HEK293T (cell line): Measurements from ENCODE around the gene MSS51.

Source experiments
- CTCF ChIA-PET: fragments of 350-600 bp; formaldehyde crosslinking; extraction: SDS; loops from one replicate; lab custom pipeline; 2021; ENCODE audit warnings: antibody characterized with exemption, inconsistent platforms; lab: Yijun Ruan, JAX
- POLR2A ChIA-PET: fragments of 350-600 bp; formaldehyde crosslinking; extraction: SDS; loops from one replicate; lab custom pipeline; 2020; ENCODE audit warnings: antibody characterized with exemption, inconsistent platforms; lab: Yijun Ruan, JAX
- DNase-seq: peaks from one replicate; pipeline ENCODE4 v3.0.0; 2012; ENCODE audit warnings: mixed read lengths; ENCODE audit errors: extremely low spot score
- ARNT ChIP-seq: fragments of 450-650 bp; IDR thresholded peaks from 2 replicates; pipeline ENCODE4 v1.6.1; 2017; ENCODE audit warnings: mild to moderate bottlenecking
- BHLHE40 ChIP-seq: fragments of 450-650 bp; IDR thresholded peaks from 2 replicates; pipeline ENCODE4 v1.6.1; 2016; ENCODE audit warnings: mild to moderate bottlenecking, moderate library complexity, borderline replicate concordance
- CTBP1 ChIP-seq: fragments of 450-650 bp; IDR thresholded peaks from 2 replicates; pipeline ENCODE4 v1.6.1; 2016; ENCODE audit warnings: borderline replicate concordance
- ELF4 ChIP-seq: fragments of 450-650 bp; IDR thresholded peaks from 2 replicates; pipeline ENCODE4 v1.6.1; 2017; ENCODE audit warnings: antibody characterized with exemption
- FOXA1 ChIP-seq: fragments of 450-650 bp; IDR thresholded peaks from 2 replicates; pipeline ENCODE4 v1.6.1; 2016; ENCODE audit warnings: mild to moderate bottlenecking
- FOXK2 ChIP-seq: fragments of 450-650 bp; IDR thresholded peaks from 2 replicates; pipeline ENCODE4 v1.6.1; 2016; ENCODE audit warnings: mild to moderate bottlenecking
- FOXM1 ChIP-seq: fragments of 450-650 bp; IDR thresholded peaks from 2 replicates; pipeline ENCODE4 v1.6.1; 2017; ENCODE audit warnings: mild to moderate bottlenecking, borderline replicate concordance
- HDGF ChIP-seq: fragments of 450-650 bp; IDR thresholded peaks from 2 replicates; pipeline ENCODE4 v1.6.1; 2017; ENCODE audit warnings: antibody characterized with exemption, borderline replicate concordance
- L3MBTL2 ChIP-seq: fragments of 450-650 bp; conservative IDR thresholded peaks from 2 replicates; pipeline ENCODE4 v1.6.1; 2016; ENCODE audit warnings: mild to moderate bottlenecking
- LEF1 ChIP-seq: fragments of 450-650 bp; IDR thresholded peaks from 2 replicates; pipeline ENCODE4 v1.6.1; 2017; ENCODE audit warnings: mild to moderate bottlenecking, borderline replicate concordance
- NFRKB ChIP-seq: fragments of 450-650 bp; IDR thresholded peaks from 2 replicates; pipeline ENCODE4 v1.6.1; 2016; ENCODE audit warnings: mild to moderate bottlenecking, moderate library complexity
- SP1 ChIP-seq: fragments of 450-650 bp; IDR thresholded peaks from 2 replicates; pipeline ENCODE4 v1.6.1; 2017
- SUZ12 ChIP-seq: fragments of 450-650 bp; IDR thresholded peaks from 2 replicates; pipeline ENCODE4 v1.6.1; 2016; ENCODE audit warnings: mild to moderate bottlenecking
- TARDBP ChIP-seq: fragments of 450-650 bp; IDR thresholded peaks from 2 replicates; pipeline ENCODE4 v1.6.1; 2016
- ZNF384 ChIP-seq: fragments of 450-650 bp; IDR thresholded peaks from 2 replicates; pipeline ENCODE4 v1.6.1; 2016
- TF ChIP-seq, protein P1 (sequence below): fragments of 450-650 bp; IDR thresholded peaks from 2 replicates; pipeline ENCODE4 v1.6.1; 2016

The MSS51 gene

DNA sequence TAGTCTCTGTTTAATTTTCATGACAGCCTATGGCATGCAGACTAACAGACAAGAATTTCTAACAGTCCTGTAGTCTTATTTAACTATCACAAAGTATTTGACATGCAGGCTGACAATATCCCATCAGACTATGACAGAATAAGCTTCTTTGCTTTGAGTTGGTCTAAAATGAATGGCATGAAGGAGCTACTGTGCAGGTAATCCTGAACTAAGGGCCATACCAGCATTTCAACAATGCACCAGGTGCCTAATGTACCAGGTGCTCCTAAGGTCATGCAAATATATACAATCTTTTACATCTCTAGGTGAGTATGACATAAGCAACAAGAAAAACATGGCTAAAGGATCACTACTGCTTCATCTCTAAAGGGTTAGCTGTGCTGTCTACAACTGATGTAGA is 13.6 kb upstream of the MSS51 start:
- POLR2A ChIA-PET = no interaction called here
- CTCF ChIA-PET = no interaction called here
- DNase-seq = no peak
- TF ChIP-seq HDGF (no peak), FOXA1 (no peak), LEF1 (no peak), FOXK2 (no peak), SP1 (no peak), CTBP1 (no peak), ELF4 (no peak), L3MBTL2 (no peak), ARNT (no peak), FOXM1 (no peak), NFRKB (no peak), BHLHE40 (no peak), SUZ12 (no peak)
- TF ChIP-seq, protein P1, sequence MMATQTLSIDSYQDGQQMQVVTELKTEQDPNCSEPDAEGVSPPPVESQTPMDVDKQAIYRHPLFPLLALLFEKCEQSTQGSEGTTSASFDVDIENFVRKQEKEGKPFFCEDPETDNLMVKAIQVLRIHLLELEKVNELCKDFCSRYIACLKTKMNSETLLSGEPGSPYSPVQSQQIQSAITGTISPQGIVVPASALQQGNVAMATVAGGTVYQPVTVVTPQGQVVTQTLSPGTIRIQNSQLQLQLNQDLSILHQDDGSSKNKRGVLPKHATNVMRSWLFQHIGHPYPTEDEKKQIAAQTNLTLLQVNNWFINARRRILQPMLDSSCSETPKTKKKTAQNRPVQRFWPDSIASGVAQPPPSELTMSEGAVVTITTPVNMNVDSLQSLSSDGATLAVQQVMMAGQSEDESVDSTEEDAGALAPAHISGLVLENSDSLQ = no peak

DNA sequence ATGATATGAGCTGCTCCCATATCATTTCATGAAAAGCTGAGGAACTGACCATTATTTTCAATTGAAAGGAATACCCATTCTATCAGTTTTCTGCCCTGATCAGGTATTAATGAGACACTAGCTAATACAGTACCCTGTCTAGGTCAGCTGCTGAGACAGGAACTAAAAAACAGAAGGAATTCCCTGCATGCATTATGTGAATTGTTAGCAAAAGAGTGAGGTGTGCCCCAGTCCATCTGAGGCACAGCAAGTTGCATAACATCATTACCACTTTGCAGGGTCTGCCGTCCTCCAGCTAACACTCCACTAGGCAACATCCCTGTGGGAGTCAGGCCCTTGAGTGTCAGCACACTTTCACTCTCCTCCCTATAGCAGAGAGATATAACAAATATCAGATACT is 11.1 kb upstream of the MSS51 start:
- no peak for TF ChIP-seq HDGF
- no peak for TF ChIP-seq CTBP1
- TF ChIP-seq ARNT = no peak
- TF ChIP-seq SUZ12 = no peak
- TF ChIP-seq L3MBTL2 = no peak
- TF ChIP-seq BHLHE40 = no peak
- TF ChIP-seq FOXA1 = no peak
- TF ChIP-seq FOXM1 = no peak
- no peak for TF ChIP-seq FOXK2
- no peak for TF ChIP-seq NFRKB
- TF ChIP-seq ZNF384 = no peak
- TF ChIP-seq TARDBP = no peak
- no peak for TF ChIP-seq ELF4
- TF ChIP-seq, protein P1 = no peak
- no peak for TF ChIP-seq LEF1
- no peak for TF ChIP-seq SP1
- no peak for DNase-seq
- ChIA-PET POLR2A (no interaction called here), CTCF (no interaction called here)

DNA sequence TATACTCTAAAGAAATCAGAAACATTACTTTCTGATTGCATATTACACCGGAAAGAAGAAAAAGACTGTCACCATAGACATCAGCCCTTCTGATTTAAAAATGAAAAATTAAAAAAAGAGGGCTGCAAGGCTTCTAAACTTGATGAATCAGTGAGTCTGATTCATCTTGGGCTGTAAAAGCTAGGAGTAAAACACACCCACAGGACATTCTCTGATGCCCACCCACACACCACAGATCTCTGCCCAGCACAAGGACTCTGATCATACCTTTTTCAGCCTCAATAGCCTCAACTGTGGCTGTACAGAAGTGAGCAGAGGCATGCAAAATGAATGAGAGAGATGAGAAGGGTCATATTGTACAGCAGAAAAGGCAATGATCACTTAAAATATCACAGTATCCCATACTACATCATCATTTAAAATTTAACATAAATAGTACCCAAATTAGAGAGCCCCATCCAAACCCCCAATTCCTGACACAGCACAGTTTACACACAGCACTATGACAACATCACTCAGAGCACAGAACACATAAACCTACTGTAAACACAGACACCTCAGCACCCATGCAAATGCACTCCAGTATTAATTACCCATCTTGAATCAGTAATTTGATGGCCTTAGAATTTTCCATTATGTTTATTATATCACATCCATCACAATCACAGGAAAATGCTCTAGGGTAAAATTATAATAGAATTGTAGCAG is 6.4 kb upstream of the MSS51 start:
- no peak for DNase-seq
- ChIA-PET CTCF (no interaction called here), POLR2A (no interaction called here)
- TF ChIP-seq ARNT (no peak), TARDBP (no peak), FOXA1 (no peak), FOXK2 (no peak), LEF1 (no peak), FOXM1 (no peak), L3MBTL2 (no peak), ZNF384 (no peak), CTBP1 (no peak), BHLHE40 (no peak)
- TF ChIP-seq, protein P1 = no peak

DNA sequence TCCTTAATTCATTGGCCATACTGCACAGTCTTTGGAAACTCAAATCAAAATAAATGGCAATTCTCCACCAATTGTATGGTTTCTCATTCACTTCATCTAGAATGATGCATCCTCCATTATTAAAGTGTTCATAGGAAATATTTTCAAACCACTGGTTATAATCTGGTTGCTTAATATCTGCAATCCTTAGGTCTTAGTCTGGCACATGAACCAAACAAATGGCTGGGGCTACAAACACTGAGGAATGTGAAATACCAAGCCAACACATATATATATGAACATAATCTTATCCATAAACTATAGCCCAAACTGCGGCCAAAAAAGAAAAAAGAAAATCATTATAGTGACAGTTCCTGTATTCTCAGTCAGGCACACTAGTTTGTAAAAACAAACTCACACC is 5.7 kb upstream of the MSS51 start:
- no peak for DNase-seq
- CTCF ChIA-PET = no interaction called here
- POLR2A ChIA-PET = no interaction called here
- TF ChIP-seq, protein P1 = no peak
- no peak for TF ChIP-seq TARDBP
- no peak for TF ChIP-seq L3MBTL2
- TF ChIP-seq ZNF384 = no peak
- no peak for TF ChIP-seq SP1
- no peak for TF ChIP-seq NFRKB
- TF ChIP-seq ARNT = no peak
- TF ChIP-seq LEF1 = no peak
- TF ChIP-seq SUZ12 = no peak
- no peak for TF ChIP-seq FOXM1
- no peak for TF ChIP-seq FOXA1
- TF ChIP-seq FOXK2 = no peak
- no peak for TF ChIP-seq HDGF
- no peak for TF ChIP-seq CTBP1
- TF ChIP-seq BHLHE40 = no peak
- no peak for TF ChIP-seq ELF4

DNA sequence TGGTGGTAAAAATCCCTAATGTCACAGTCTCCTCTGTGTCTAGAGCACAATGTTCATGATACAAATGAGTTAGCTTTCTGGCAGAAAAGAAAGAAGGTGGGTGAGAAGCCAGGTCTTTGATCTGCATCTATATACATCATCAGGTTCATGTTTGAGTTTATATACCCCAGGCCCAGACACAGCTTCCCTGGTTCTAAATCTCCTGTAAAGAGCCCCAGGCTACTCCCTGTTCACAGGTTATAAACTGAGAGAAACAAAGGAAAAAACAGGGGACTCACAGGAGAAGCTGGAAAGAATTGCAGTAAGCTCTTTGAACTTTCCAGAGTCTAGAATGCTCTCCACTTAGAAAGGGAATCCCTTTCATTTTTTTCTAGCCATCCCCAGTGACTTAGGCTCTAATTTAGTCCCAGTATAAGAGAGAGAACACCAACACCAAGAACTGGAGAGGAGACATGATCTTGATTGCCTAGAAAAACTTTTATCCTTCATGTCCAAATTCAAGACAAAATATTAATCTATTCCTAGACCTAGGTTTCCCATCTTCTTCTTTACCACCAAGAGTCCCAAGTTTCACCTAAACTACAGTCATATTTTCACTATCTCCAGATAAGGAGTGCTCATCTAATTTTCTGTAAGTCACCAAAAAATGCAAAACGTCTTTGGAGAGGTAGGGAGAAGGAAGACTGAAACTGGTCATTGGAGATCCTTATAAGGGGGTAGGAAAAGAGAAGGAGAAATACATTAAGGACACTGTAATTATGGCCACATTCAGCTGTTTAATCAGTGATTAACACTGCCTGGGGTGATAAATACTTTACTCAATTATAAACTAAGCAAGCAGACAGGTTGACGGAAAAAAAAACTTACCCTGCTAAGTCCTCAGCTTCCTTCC is 469 bp downstream of the MSS51 start:
- CTCF ChIA-PET = no interaction called here
- POLR2A ChIA-PET = no interaction called here
- no peak for TF ChIP-seq ZNF384
- TF ChIP-seq CTBP1 = no peak
- DNase-seq = no peak
